Lower lobe of right lung (tissue), 2 donors: ENCODE results near the gene GREM2. TPM values are rescaled to one million over a fixed set of nuclear protein-coding genes. Genes with fewer than 3 reads are reported as not detected.

Source experiments
- ATAC-seq, 2 donors: fragments of 200-7000 bp; cut with Tn5 transposase; one replicate each; pipeline ENCODE4 v1.9.1; 2020 to 2022; ENCODE audit warnings: mild to moderate bottlenecking in 2 of 2, moderate library complexity in 2 of 2
- DNase-seq: peaks from one replicate; pipeline ENCODE4 v3.0.0-alpha.2; 2020
- H3K27ac ChIP-seq: fragments of 200-600 bp; one replicate; pipeline ENCODE4 v1.8.0; 2022
- H3K27me3 ChIP-seq: fragments of 200-600 bp; one replicate; pipeline ENCODE4 v1.8.0; 2022; ENCODE audit warnings: low read depth
- H3K36me3 ChIP-seq: fragments of 200-600 bp; one replicate; pipeline ENCODE4 v1.8.0; 2022; ENCODE audit warnings: mild to moderate bottlenecking
- H3K4me1 ChIP-seq: fragments of 200-600 bp; one replicate; pipeline ENCODE4 v1.8.0; 2022
- H3K4me3 ChIP-seq: fragments of 200-600 bp; one replicate; pipeline ENCODE4 v1.8.0; 2022; ENCODE audit warnings: mild to moderate bottlenecking
- H3K9me3 ChIP-seq: fragments of 200-600 bp; one replicate; pipeline ENCODE4 v1.8.0; 2022
- CTCF ChIP-seq: fragments of 200-600 bp; IDR thresholded peaks from one replicate; pipeline ENCODE4 v1.8.0; 2022; ENCODE audit warnings: antibody characterized with exemption, mild to moderate bottlenecking
- intact Hi-C: fragments of 100-400 bp; cut with DNase I; formaldehyde crosslinking; loops from one replicate; pipeline ENCODE4 v1.11.0; 2022
- total RNA-seq: library from RNA; stranded (reverse); fragmentation: NEBNext Ultra II Directional; extraction: Animal tissue kit (Norgen Biotek cat#: 25700); gene quantifications from one replicate; pipeline ENCODE4 v1.2.1, GENCODE V29; 2021
- donor health status: DM: no; HTN: yes; CAD: no; lungs with severe emphysema.

The GREM2 gene
- total RNA-seq, 1 donor from 2014 or later: 0.74 TPM

- no peak for ATAC-seq
Measured at GRCh38 chr1:240474133-240474614, 137.8 kb downstream of the GREM2 start.

GRCh38 chr1:240468656-240469055 is 143.3 kb downstream of the GREM2 start:
- intact Hi-C loops: no loop called here
- TF ChIP-seq CTCF: no peak
- H3K4me3 ChIP-seq: no peak overlapping the region
- no peaks in the 10 kb centered on the region for H3K36me3 ChIP-seq
- no peaks in the 10 kb centered on the region for H3K4me1 ChIP-seq
- no peak overlapping the region for H3K27ac ChIP-seq
- DNase-seq (no peak), ATAC-seq (no peak)
- no peaks in the 10 kb centered on the region for H3K27me3 ChIP-seq
- no peaks in the 10 kb centered on the region for H3K9me3 ChIP-seq

More at GRCh38 chr1:240474133-240474614, 137.8 kb downstream of the GREM2 start:
- TF ChIP-seq CTCF: no peak
- DNase-seq: no peak
- Histone ChIP-seq H3K36me3 (no peaks in the 10 kb centered on the region), H3K27me3 (no peaks in the 10 kb centered on the region), H3K27ac (no peak overlapping the region), H3K9me3 (no peaks in the 10 kb centered on the region), H3K4me1 (no peaks in the 10 kb centered on the region), H3K4me3 (no peak overlapping the region)
- intact Hi-C loops: no loop called here

GRCh38 chr1:240467895-240468294 is 144.1 kb downstream of the GREM2 start:
- Histone ChIP-seq H3K4me3 (no peak overlapping the region), H3K27me3 (no peaks in the 10 kb centered on the region), H3K9me3 (no peaks in the 10 kb centered on the region), H3K36me3 (no peaks in the 10 kb centered on the region), H3K27ac (no peak overlapping the region), H3K4me1 (no peaks in the 10 kb centered on the region)
- no peak for DNase-seq
- ATAC-seq: no peak
- intact Hi-C loops: no loop called here
- TF ChIP-seq CTCF: no peak

DNA sequence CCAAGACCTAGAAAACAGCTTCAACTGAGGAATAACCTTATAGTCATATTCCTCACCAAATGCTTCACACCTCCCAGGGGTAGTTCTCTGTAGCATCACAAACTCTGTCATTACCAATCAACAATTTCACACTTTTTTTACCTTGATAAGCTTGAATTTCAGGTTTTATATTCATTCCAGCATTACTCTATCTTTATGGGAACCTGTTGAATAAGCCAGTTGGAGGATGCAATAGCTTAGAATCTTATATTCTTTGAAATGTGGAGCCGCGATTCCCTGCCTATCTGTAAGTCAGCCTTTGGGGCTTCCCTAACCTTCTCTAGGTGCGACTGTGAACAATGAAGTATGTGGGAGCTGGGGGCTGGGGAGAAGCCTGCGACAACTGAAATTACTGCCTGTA is 145.4 kb downstream of the GREM2 start:
- H3K9me3 ChIP-seq: no peaks in the 10 kb centered on the region
- no peak overlapping the region for H3K27ac ChIP-seq
- no peak for TF ChIP-seq CTCF
- H3K36me3 ChIP-seq: no peaks in the 10 kb centered on the region
- intact Hi-C loops: no loop called here
- H3K27me3 ChIP-seq: no peaks in the 10 kb centered on the region
- DNase-seq: no peak
- H3K4me1 ChIP-seq: no peaks in the 10 kb centered on the region
- ATAC-seq: no peak
- no peak overlapping the region for H3K4me3 ChIP-seq

DNA sequence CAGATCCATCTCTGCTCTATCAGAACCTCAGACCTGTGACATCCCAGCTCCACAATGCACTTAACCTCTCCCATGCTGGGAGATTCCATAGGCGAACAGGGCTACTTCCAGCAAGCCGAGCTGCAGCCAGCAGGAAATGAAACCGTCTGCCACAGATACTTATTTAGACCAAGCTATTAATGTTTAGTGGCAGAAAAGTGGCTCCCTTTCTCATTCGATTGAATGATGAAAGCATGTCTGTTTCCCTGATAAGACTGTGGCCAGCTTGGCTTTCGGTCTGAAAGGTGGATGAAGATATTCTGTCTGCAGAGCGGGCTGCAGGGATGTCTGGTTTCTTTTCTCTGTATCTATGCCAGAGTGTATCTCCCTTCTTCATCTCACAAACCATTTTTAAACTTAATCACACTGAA is 146.4 kb downstream of the GREM2 start:
- no peak overlapping the region for H3K27ac ChIP-seq
- H3K4me3 ChIP-seq: no peak overlapping the region
- H3K27me3 ChIP-seq: no peaks in the 10 kb centered on the region
- H3K4me1 ChIP-seq: no peaks in the 10 kb centered on the region
- ATAC-seq: no peak
- H3K9me3 ChIP-seq: no peaks in the 10 kb centered on the region
- intact Hi-C loops: no loop called here
- no peak for DNase-seq
- no peak for TF ChIP-seq CTCF
- no peaks in the 10 kb centered on the region for H3K36me3 ChIP-seq

DNA sequence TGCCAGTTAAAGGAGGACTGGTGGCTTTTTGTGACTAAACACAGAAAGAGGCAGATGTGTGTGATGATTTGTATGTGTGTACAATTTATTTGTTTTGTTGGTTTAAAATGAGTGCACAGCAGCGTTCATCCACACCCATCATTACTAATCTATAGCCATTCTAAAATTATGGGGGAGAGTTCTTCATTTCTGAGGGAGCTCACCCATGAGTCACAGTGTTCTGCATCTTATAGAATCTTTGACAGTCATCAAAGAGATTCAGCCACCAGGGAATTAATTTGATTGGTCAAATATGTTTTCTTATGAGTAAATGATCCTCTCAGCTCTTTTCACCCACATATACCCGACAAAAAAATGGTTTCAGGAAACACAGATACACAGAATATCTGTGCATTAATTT is 147.9 kb downstream of the GREM2 start:
- intact Hi-C loops: no loop called here
- no peaks in the 10 kb centered on the region for H3K27me3 ChIP-seq
- H3K4me1 ChIP-seq: no peaks in the 10 kb centered on the region
- H3K36me3 ChIP-seq: no peaks in the 10 kb centered on the region
- no peak for DNase-seq
- TF ChIP-seq CTCF: no peak
- no peak overlapping the region for H3K4me3 ChIP-seq
- no peak for ATAC-seq
- no peaks in the 10 kb centered on the region for H3K9me3 ChIP-seq
- no peak overlapping the region for H3K27ac ChIP-seq
